HG03139 (cell line): ENCODE measurements around the gene MGMT.
"Not testable (repeated sequence)": the region's sequence is repeated elsewhere in the genome, so short reads cannot be mapped to it uniquely, and the experiment has no call there.

Source experiments
- ATAC-seq: cut with Tn5 transposase; IDR thresholded peaks from one replicate; pipeline ENCODE4 v1.9.1; 2021; ENCODE audit not compliant: unreplicated experiment

The MGMT gene

GRCh38 chr10:129466703-129467358, at the start of gene MGMT:
Gene MGMT, plus strand, starts transcription at chr10:129467241.
- peak; percentile 92 for ATAC-seq

GRCh38 chr10:129417870-129418269, 49.2 kb upstream of the MGMT start:
- ATAC-seq = no peak

- no peak for ATAC-seq
Observed at GRCh38 chr10:129418496-129419225, 48.4 kb upstream of the MGMT start.

- ATAC-seq = no peak
Observed at GRCh38 chr10:129419397-129419796, 47.6 kb upstream of the MGMT start.

- ATAC-seq = no peak
Observed at GRCh38 chr10:129421399-129422010, 45.5 kb upstream of the MGMT start.

GRCh38 chr10:129424978-129425377, 42.1 kb upstream of the MGMT start:
- no peak for ATAC-seq

- ATAC-seq = no peak
Observed at GRCh38 chr10:129426606-129427005, 40.4 kb upstream of the MGMT start.

GRCh38 chr10:129433266-129433665, 33.8 kb upstream of the MGMT start:
- ATAC-seq = no peak

- ATAC-seq = not testable (repeated sequence)
Observed at GRCh38 chr10:129435724-129436123, 31.3 kb upstream of the MGMT start.

- no peak for ATAC-seq
Observed at GRCh38 chr10:129438024-129438423, 29.0 kb upstream of the MGMT start.

GRCh38 chr10:129440247-129440646, 26.8 kb upstream of the MGMT start:
- no peak for ATAC-seq

- no peak for ATAC-seq
Observed at GRCh38 chr10:129440722-129441316, 26.2 kb upstream of the MGMT start.

GRCh38 chr10:129441372-129442009, 25.6 kb upstream of the MGMT start:
- no peak for ATAC-seq

GRCh38 chr10:129442866-129443265, 24.2 kb upstream of the MGMT start:
- ATAC-seq = no peak

- ATAC-seq = no peak
Observed at GRCh38 chr10:129444359-129444758, 22.7 kb upstream of the MGMT start.

- no peak for ATAC-seq
Observed at GRCh38 chr10:129445436-129446182, 21.4 kb upstream of the MGMT start.

- no peak for ATAC-seq
Observed at GRCh38 chr10:129446183-129446581, 20.9 kb upstream of the MGMT start.

GRCh38 chr10:129447486-129447885, 19.6 kb upstream of the MGMT start:
- ATAC-seq = no peak

GRCh38 chr10:129448086-129448485, 19.0 kb upstream of the MGMT start:
- ATAC-seq = no peak

- no peak for ATAC-seq
Observed at GRCh38 chr10:129448539-129448938, 18.5 kb upstream of the MGMT start.

- no peak for ATAC-seq
Observed at GRCh38 chr10:129449893-129450292, 17.1 kb upstream of the MGMT start.
